Activated CD4-positive, CD25-positive, alpha-beta regulatory T cell treated with anti-CD3 and anti-CD28 coated beads, Interleukin-2, amount 50 U/mL, for 16 hours (primary cell): ENCODE data around the gene CATSPERZ.

Source experiments
- DNase-seq: peaks from one replicate; pipeline ENCODE4 v3.0.0-alpha.2; 2020; ENCODE audit warnings: low read depth, low spot score

Gene CATSPERZ, protein sequence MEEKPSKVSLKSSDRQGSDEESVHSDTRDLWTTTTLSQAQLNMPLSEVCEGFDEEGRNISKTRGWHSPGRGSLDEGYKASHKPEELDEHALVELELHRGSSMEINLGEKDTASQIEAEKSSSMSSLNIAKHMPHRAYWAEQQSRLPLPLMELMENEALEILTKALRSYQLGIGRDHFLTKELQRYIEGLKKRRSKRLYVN

DNA sequence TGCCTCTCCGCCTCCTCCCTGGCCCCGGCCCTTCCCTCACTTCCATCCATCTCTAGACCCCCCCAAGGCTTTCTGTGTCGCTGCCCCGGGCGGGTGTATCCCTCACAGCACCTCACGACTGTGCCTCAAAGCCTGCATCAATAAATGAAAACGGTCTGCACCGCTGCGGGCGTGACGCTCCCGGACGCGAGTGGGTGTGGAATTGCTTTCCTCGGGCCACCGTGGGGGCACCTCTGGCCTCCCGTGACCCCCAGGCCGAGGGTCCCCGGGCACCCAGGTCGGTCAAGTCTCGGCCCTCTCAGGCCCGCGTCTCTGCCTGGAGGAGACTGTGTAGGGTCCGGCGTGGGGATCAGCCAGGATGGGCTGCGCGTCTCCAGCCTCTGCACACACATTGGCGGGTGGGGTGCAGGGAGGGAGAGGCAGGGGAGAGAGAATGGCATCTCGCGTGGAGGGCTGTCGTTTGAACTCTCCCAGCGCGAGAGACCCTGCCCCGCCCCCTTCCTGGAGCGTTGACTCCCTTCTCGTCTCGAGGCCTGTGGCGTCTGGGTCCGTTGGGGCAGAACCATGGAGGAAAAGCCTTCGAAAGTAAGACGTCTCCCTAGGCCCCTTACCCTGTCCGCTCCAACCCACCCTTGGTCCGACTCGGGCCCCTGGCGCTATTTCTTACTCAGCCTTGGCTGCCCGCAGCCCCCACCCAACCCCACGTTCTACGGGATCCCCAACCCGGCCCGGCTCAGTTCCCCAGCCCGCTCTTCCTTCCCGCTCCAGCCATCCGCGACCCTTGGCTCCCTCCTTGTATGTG is at the start of gene CATSPERZ:
TSS of gene CATSPERZ (plus strand) at position 512 of the 802 bp plus-strand sequence. CDS start at position 565, 53 bp downstream.
- no peak for DNase-seq

DNA sequence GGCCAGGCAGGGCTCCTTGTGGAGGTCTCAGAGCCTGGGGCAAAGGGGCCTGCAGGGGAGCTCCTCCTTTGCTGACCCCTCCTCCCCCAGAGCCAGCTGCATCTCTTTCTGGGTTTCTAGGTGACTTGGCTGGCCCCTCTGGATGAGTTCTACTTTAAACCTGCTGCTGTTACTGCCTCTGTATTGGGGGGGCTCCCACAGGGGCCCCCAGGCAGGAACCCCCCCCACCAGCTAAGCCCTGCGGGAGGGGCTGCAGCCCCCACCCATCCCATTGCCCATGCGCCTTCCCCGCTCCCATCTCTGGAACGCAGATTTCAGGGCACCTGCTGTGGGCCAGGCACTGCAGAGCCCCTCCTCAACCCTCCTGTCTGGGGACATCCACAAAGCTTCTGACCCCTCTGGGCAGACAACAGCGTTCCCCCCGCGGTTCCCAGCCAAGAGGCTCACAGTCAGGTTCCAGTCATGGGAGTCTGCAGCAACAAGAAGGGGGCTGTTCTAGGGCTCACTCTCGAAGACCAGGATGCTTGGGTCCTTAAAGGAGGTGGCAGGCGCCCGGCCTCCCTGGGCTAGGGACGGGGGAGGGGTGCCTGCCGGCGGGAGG is 49.6 kb upstream of the CATSPERZ start:
- no peak for DNase-seq

DNA sequence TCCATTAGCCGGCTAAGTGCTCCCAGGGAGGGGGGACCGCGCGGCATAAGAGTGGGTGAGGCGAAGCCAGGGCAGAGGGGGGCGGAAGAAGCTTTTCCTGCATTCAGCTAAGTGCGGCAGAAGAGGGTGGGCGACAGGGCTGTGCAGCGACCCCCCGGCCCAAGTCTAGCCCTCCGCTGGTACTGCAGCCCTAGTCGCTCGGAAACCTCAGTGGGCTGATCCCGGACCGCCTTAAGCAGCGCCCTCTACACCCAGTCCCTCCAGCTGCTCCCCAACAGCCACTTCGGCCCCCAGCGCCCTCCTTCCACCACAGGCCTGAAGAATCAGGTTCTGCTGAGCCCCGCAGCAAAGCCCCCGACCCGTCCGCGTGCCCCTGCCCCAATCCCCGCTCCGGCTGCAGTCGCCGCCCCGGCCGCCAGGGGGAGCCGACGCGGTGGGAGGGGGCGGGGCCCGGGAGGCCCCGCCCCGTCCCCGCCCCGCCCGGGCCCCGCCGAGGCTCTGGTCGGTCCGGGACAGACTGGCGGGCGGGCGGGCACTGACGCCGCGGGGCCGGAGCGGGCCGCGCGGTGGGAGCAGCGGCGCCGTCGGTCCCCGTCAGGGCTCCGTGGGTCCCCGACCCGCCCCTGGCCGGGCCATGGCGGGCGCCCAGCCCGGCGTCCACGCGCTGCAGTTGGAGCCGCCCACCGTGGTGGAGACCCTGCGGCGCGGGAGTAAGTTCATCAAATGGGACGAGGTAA is 49.0 kb upstream of the CATSPERZ start, which contains the start of gene PLCB3:
TSS of gene PLCB3 (plus strand) at position 515 of the 737 bp plus-strand sequence. CDS start at position 635, 120 bp downstream.
- DNase-seq = peak; percentile 50

DNA sequence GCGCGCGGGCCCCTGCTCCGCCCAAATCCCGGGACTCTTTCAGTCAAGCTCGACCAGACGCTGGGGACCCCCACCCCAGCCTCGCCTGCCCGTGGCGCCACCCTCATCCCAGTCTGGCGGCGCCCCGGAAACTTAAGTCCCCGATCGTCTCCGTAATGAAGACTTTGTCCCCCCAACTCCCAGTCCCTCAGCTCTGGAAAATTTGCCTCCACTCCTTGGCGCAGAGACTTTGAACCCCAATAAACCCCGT is 48.5 kb upstream of the CATSPERZ start:
- no peak for DNase-seq

DNA sequence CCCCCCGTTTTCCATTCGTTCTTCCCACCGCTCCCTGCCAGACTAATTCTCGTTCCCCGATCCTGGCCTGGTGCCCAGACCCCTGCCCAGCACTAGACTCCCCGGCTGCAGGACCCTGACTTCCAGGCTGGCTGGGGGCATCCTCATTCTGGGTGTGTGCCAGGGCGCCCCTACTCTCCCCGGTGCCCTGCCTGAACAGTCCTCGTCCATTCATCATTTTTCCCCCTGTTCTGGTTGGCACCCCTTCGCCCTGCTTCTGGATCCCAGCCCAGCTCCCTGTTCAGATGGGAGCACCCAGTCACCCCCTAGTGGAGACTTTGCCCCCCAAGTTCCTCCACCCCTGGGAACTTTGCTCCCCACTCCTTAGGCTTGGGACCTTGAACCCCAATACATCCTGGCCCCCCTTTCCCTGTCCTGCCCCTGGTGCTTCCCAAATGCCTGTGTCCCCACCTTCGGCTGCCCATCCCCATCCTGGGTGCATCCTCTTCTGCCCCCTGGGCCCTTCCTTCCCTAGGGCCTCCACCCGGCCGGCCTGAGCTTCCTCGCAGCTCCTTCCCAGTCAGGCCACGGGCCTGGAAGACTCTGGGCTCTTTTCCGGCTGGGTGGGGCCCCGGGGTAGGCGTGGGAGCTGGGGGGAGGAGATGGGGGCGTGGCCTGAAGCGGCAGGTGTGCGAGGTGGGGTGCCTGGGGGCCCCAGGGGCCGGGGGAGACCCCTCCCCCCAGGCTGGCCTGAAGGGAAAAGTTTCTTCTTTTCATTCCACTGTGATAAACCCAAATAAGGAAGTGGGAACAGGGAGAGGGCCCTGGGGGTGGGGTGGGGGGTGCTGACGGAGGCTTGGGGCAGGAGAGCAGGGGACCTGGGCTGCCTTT is 47.9 kb upstream of the CATSPERZ start:
- DNase-seq = no peak

DNA sequence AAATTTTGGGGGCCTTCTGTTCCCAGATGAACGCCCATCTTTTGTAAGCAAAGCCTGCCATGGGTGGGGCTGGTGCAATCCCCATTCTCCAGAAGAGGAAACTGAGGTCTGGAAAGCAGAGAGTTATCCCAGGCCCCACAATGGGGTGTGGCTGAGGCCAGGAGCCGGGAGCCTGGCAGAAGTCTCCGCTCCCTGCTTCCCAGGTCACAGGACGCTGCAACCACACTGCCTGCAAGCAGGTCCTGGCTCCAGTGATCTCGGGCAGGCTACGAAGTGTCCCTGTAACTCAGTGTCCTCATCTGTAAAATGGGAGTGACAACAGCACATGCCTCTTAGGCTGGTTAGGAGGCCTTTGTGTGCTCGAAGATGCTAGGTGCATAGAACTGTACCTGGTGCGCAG is 47.1 kb upstream of the CATSPERZ start:
- DNase-seq = no peak

DNA sequence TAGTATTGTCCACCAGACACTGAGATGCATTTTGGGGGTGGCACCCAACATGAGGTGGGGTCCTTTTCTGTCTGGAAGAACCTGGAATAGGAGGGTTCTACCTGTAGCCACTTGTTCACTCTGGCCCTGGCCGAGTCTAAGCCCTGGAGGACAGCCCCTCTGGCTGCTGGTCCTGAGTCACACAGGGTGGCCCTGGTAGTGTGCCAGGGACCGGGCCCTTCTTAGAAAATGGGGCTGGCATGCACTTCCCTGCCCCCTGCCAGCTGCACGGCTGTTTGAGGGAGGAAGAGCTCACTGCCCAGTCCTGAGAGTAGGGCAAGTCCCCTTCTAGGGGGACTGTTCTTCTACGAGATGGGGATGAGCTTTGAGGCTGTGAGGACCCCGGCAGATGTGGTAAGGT is 46.7 kb upstream of the CATSPERZ start:
- no peak for DNase-seq

DNA sequence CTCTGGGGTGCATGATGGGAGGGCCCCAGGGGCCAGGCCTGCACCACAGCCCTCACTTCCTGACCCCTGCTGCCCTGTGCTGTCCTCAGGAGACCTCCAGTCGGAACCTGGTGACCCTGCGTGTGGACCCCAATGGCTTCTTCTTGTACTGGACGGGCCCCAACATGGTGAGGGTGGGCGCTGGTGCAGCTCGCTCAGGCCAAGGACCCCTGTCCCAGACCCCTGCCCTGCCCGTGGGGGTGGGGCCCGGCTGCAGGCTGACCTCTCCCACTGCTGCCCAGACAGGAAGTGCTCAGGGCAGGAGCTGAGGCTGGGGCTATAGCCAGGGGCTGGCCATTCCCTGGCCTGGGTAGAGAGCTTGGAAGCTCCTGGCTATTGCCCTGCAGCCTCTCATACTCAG is 45.8 kb upstream of the CATSPERZ start:
- no peak for DNase-seq

DNA sequence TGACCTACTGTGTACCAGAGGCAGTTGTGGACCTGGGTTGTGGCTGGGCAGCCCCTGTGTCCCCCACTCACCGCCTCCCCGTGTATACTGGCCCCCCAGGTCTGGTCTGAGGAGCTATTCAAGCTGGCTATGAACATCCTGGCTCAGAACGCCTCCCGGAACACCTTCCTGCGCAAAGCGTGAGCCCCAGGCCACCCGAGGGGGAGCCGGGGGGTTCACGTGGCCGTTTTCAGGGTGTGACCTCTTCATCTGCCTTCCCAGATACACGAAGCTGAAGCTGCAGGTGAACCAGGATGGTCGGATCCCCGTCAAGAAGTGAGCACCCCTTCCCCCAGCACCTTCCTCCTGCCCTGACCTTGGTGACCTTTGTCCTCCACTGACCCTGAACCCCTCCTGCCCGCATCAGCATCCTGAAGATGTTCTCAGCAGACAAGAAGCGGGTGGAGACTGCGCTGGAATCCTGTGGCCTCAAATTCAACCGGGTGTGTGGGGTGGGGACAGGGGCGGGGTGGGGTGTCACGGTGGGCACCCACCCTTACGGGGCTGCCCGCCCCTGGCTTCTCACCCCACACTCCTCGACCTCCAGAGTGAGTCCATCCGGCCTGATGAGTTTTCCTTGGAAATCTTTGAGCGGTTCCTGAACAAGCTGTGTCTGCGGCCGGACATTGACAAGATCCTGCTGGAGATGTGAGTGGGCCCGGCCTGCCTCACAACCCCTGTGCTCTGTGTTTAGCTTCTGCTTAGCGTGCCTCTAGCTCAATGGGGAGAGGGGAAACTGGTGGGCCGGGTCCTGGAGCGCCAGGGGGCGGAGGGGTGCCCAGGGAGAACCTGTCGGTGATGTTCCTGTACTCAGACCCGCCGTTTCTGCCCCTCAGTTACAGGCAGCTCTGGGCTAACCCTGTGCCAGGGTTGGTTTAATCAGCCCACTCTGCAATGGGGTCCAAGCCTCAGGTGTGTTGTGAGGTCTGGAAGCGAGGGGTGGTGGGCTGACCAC is 44.7 kb upstream of the CATSPERZ start:
- no peak for DNase-seq

DNA sequence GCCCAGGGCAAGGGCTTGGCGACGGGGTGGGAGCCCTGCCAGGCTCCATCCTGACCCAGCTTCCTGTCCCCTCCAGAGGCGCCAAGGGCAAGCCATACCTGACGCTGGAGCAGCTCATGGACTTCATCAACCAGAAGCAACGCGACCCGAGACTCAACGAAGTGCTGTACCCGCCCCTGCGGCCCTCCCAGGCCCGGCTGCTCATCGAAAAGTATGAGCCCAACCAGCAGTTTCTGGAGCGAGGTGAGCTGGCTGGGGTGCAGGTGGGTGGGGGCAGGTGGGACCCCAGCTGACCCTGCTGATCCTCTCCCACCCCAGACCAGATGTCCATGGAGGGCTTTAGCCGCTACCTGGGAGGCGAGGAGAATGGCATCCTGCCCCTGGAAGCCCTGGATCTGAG is 43.9 kb upstream of the CATSPERZ start:
- DNase-seq = no peak

DNA sequence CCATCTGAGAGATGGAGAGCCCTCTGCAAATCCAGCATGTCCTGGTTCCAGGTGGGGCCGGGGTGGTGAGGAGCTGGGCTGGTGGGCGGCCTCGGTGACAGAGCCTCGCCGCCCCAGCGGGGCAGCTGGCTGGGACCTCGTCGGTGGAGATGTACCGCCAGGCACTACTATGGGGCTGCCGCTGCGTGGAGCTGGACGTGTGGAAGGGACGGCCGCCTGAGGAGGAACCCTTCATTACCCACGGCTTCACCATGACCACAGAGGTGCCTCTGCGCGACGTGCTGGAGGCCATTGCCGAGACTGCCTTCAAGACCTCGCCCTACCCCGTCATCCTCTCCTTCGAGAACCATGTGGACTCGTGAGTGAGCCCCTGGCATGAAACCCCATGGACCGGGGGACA is 41.8 kb upstream of the CATSPERZ start:
- no peak for DNase-seq

DNA sequence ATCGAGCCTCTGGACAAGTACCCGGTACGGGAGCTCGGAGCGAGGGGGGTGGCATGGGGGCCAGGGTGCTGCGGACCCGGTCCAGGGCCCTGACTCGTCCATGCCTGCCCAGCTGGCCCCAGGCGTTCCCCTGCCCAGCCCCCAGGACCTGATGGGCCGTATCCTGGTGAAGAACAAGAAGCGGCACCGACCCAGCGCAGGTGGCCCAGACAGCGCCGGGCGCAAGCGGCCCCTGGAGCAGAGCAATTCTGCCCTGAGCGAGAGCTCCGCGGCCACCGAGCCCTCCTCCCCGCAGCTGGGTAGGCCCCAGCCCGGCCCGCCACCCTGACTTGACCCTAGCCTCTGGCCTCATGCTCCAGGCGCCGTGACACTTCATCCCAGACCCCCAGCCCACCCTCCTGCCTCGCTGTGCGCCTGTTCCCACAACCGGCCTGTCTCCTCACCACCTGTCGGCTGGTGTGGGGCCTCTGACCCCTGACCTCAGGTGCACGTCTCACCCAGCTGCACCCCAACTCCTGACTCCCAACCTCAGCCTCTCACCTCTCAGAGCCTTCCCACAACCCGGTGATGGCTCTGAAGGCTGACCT is 41.1 kb upstream of the CATSPERZ start:
- DNase-seq = no peak

DNA sequence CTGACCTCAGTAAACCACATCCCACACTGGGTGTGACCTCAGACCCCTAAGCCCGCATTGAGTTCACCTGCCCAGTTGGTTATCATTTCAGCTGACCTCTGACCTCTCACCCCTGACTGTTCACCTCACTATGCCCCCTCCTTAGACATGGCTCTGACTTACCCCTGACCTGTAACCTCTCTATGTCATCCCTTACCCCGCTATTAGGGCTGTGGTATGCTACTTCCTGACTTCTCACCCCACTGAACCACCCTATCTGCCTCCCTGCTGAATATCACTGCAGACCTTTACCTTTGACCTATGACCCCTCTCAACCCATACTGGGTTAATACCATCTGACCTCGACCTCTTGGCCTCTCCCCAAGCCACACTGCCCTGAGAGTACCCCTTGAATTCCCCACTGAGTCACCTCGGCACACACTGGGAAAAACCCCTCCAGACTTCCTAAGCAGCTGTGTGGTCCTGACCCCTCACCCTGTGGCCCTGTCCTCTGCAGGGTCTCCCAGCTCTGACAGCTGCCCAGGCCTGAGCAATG is 40.6 kb upstream of the CATSPERZ start:
- no peak for DNase-seq

DNA sequence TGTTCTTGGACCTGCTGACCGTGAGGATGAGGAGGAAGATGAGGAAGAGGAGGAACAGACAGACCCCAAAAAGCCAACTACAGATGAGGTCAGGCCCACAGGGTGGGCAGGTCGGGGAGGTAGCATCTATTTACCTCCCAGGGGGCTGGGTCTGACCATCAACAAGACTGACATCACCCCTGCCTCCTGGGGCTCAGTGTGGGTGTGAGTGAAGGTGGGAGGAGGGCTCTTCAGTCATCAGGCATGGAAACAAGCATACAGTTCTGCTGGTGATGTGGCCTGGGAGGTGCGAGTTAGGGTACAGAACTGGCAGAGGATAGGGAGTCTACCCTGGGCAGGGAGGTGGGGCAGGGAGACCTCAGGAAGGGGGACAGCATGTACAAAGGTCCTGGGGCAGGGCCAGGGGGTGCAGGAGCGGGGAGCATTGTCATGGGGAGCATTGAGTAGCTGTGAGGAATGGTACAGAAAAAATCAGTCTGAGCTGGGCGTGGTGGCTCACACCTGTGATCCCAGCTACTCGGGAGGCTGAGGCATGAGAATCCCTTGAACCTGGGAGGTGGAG is 39.9 kb upstream of the CATSPERZ start:
- no peak for DNase-seq

DNA sequence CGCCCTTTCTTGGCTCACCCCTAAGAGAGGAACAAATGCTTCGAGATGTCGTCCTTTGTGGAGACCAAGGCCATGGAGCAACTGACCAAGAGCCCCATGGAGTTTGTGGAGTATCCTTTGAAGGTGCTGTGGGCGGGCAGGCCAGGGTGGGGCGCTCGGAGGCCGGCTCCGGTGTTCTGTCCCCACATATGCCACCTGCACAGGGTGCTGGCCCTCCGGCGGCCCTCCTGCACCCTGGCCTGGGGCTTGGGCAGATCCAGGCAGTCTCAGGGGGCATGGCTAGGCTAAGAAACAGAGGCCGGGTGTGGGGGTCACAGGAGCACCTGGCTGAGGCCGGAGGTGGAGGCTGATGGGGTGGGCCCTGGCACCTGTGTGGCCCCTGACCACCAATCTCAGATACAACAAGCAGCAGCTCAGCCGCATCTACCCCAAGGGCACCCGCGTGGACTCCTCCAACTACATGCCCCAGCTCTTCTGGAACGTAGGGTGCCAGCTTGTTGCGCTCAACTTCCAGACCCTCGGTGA is 38.5 kb upstream of the CATSPERZ start:
- DNase-seq = no peak

DNA sequence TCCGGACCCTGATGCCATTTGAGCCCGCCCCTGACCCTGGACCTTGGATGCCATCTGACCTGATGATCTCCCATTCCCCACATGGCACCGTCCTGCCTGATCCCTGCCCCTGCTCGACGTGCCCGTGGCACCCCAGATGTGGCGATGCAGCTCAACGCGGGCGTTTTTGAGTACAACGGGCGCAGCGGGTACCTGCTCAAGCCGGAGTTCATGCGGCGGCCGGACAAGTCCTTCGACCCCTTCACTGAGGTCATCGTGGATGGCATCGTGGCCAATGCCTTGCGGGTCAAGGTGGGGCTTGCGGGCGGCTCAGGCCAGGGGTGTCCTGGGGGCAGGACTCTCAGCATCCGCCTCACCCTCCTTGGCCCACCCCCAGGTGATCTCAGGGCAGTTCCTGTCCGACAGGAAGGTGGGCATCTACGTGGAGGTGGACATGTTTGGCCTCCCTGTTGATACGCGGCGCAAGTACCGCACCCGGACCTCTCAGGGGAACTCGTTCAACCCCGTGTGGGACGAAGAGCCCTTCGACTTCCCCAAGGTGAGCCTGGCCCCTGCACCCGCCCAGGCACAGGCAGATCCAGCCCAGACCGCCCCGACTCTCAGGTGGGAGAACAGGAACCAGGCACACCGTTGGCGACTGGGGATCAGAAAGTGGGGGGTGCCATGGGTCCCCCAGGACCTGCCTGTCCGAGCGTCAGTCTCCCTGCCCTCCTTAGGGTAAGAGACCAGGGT is 37.7 kb upstream of the CATSPERZ start:
- DNase-seq = no peak

DNA sequence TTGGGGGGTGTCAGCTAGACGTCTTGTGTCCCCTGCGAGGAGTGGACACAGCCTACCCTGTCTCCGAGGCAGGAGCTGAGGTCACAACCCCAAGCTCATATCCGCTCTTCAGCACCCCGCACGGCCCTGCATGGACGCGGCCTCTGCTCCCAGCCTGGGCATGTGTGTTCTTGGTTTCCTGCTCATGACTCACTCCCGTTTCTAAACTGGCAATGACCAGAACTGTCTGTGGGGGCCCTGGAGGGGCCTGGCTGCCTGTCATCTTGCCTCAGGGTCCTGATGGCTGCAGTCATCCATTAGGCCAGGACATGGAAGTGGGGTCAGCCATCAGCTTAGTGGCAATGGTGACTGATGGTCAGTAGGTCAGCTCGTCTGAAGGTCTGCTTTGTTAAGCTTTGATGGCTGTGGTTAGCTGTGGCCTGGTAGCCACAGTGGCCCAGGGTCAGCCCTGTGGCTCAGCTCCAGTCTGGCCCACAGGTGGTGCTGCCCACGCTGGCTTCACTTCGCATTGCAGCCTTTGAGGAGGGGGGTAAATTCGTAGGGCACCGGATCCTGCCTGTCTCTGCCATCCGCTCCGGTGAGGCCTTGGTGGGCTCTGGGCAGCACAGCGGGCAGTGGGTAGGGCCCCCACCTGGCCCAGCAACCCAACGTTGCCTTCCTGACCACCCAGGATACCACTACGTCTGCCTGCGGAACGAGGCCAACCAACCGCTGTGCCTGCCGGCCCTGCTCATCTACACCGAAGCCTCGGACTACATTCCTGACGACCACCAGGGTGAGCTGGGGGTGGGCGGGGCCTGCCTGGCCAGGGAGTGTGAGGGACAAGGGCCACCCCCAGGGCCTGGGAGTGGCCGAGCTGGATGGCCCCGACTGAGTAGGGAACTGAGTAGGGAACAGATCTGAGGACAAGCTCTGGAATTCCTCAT is 36.9 kb upstream of the CATSPERZ start:
- DNase-seq = no peak
